ENCODE data around the gene PML.

DNA sequence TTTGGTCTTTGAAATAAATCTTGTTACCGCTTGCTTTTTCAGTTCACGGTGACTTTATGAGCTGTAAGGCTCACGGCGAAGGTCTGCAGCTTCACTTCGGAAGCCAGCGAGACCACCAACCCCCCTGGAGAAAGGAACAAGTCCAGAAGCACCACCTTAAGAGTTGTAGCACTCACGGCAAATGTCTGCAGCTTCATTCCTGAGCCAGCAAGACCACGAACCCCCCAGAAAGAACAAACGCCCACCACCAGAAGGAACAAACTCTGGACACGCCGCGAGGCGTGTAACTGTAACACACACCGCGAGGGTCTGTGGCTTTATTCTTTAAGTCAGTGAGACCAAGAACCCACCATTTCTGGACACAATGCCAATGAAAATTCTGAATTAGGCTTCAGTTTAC, 59.0 kb downstream of the PML start:
- no peak for TF ChIP-seq CTCF (IDR thresholded peaks at IDR 0.05)
- no peak for TF ChIP-seq POLR2A (IDR thresholded peaks at IDR 0.05)

All from stomach (tissue), 4 donors.